RWPE2 (cell line): ENCODE data around the gene PLEKHA5.

ENCODE experiments used
- ATAC-seq: fragments of 200-7000 bp; cut with Tn5 transposase; 3 replicates; pipeline ENCODE4 v1.9.1; 2021; ENCODE audit warnings: low read depth
- DNase-seq: peaks from one replicate; pipeline ENCODE4 v3.0.0-alpha.2; 2020; ENCODE audit warnings: low spot score
- H3K27ac ChIP-seq: fragments of 450-650 bp; 2 replicates; pipeline ENCODE4 v1.5.1; 2017; ENCODE audit warnings: mild to moderate bottlenecking; ENCODE audit not compliant: poor library complexity, severe bottlenecking
- H3K27me3 ChIP-seq: fragments of 250-450 bp; sonication (Bioruptor Pico); 2 replicates; pipeline ENCODE4 v1.5.1; 2021; ENCODE audit warnings: mild to moderate bottlenecking, moderate library complexity; ENCODE audit not compliant: insufficient read depth, poor library complexity, severe bottlenecking
- H3K36me3 ChIP-seq: fragments of 250-450 bp; sonication (Bioruptor Pico); 2 replicates; pipeline ENCODE4 v1.5.1; 2020; ENCODE audit warnings: low read depth, mild to moderate bottlenecking, moderate library complexity
- H3K4me1 ChIP-seq: fragments of 250-450 bp; sonication (Bioruptor Pico); 2 replicates; pipeline ENCODE4 v1.5.1; 2021; ENCODE audit warnings: mild to moderate bottlenecking, moderate library complexity; ENCODE audit not compliant: insufficient read depth, poor library complexity, severe bottlenecking
- H3K4me3 ChIP-seq: fragments of 250-450 bp; sonication (Bioruptor Pico); 2 replicates; pipeline ENCODE4 v1.5.1; 2021; ENCODE audit warnings: mild to moderate bottlenecking, moderate library complexity; ENCODE audit not compliant: severe bottlenecking
- H3K9me3 ChIP-seq: fragments of 250-450 bp; sonication (Bioruptor Pico); 2 replicates; pipeline ENCODE4 v1.5.1; 2021; ENCODE audit warnings: mild to moderate bottlenecking, moderate library complexity; ENCODE audit not compliant: severe bottlenecking
- TF ChIP-seq, protein P1 (sequence below): fragments of 450-650 bp; IDR thresholded peaks from one replicate; pipeline ENCODE4 v1.5.1; 2017; ENCODE audit warnings: mild to moderate bottlenecking, moderate library complexity; ENCODE audit not compliant: poor library complexity, severe bottlenecking

Gene PLEKHA5

DNA sequence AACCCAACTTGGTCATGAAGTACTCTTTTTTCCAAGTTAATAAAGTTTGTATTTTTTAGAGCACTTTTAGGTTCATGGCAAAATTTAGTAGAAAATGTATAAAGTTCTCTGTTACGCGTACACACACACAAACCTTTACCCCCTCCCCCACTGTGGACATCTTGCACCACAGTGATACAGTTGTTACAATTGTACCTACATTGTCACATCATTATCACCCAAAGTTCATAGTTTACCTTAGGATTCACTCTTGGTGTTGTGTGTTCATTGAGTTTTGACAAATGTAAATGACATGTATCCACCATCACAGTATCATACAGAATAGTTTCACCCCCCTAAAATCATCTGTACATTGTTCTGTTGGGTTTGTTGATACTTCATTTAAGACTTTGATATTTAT, 23.9 kb downstream of the PLEKHA5 start:
- no peak for DNase-seq
- no peaks in the 10 kb centered on the region for H3K4me1 ChIP-seq

DNA sequence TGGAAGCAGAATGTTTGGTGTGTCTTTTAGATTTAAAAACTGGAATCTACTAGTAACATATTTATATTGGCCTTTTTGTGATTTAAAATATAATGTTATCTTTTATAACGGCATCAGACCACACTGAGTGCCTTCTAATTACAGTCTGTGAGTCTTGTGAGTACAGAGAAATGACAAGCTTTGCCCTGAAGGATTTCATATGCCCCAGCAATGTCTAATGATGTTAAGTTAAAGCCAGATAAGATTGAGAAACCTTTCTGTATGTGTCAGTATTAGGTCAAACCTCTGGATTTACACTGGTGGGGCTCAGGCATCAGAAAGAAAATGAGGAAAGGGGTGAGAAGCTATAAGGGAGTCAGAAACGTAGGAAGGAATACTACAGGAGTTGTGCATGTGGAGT, 25.2 kb downstream of the PLEKHA5 start:
- H3K27me3 ChIP-seq: no peaks in the 10 kb centered on the region
- no peak overlapping the region for H3K27ac ChIP-seq
- H3K4me3 ChIP-seq: no peak overlapping the region
- TF ChIP-seq, protein P1, sequence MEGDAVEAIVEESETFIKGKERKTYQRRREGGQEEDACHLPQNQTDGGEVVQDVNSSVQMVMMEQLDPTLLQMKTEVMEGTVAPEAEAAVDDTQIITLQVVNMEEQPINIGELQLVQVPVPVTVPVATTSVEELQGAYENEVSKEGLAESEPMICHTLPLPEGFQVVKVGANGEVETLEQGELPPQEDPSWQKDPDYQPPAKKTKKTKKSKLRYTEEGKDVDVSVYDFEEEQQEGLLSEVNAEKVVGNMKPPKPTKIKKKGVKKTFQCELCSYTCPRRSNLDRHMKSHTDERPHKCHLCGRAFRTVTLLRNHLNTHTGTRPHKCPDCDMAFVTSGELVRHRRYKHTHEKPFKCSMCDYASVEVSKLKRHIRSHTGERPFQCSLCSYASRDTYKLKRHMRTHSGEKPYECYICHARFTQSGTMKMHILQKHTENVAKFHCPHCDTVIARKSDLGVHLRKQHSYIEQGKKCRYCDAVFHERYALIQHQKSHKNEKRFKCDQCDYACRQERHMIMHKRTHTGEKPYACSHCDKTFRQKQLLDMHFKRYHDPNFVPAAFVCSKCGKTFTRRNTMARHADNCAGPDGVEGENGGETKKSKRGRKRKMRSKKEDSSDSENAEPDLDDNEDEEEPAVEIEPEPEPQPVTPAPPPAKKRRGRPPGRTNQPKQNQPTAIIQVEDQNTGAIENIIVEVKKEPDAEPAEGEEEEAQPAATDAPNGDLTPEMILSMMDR: no peak
- DNase-seq: no peak
- ATAC-seq: no peak
- H3K4me1 ChIP-seq: no peaks in the 10 kb centered on the region
- H3K36me3 ChIP-seq: no peaks in the 10 kb centered on the region
- H3K9me3 ChIP-seq: no peaks in the 10 kb centered on the region

More for the DNA sequence above, 23.9 kb downstream of the PLEKHA5 start:
- H3K9me3 ChIP-seq: no peaks in the 10 kb centered on the region
- H3K27me3 ChIP-seq: no peaks in the 10 kb centered on the region
- H3K36me3 ChIP-seq: no peaks in the 10 kb centered on the region
- TF ChIP-seq, protein P1: no peak
- no peak for ATAC-seq
- no peak overlapping the region for H3K4me3 ChIP-seq
- H3K27ac ChIP-seq: no peak overlapping the region

DNA sequence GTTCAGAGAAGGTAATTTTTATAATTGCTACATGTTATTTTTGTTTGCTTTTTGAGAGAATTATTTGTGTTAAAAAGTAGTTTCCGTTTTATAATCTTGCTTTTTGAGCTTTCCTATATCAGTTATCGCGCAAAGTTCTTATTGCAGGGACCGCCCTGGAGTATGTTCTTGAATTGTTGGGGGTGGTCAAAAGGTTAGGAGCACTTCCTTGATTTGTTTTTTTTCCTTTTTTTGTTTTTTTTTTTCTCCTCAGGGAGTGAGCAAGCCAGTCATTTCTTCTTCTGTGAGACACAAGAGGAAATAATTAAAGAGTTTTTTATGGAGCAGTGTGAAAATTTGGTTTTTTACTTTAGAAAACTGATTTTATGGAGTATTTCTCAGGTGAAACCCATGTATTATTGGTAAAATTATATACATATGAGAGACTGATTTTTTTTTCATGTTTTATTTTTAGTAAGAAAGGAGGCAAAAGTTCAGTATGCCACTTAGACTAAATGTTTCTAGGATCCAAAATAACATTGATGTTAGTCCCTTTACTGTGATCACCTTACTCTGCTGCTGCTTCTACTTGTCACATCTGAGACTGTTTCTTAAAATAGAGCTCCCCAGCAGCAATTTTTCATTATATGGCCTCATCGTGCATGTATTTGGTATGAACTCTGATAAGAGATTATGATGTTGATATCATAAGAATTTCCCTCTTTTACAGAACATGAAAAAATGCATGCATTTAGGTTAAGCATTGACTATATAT, 26.6 kb downstream of the PLEKHA5 start:
- no peak for ATAC-seq
- Histone ChIP-seq H3K36me3 (no peaks in the 10 kb centered on the region), H3K27me3 (no peaks in the 10 kb centered on the region), H3K9me3 (no peaks in the 10 kb centered on the region), H3K4me3 (no peak overlapping the region), H3K4me1 (no peaks in the 10 kb centered on the region), H3K27ac (no peak overlapping the region)
- no peak for DNase-seq
- TF ChIP-seq, protein P1: no peak

DNA sequence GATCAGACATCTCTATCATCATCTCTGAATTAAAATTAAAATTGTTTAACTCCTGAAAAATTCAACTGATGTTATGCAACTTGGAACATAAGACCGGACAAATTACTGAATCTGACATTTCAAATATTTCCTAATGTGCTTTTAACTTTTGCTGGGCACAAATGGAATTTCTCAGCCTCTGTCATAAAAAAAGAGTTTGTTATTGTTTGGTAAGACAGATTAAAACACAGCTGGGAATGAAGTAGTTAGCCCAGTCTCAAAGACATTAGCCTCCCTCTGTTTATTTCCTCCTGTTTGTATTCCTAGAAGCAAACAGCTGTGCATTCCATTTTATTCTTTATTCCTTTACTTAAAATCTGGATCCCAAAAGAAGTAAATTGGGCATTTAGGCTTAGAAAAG, 29.4 kb downstream of the PLEKHA5 start:
- TF ChIP-seq, protein P1: no peak
- ATAC-seq: no peak
- Histone ChIP-seq H3K36me3 (no peaks in the 10 kb centered on the region), H3K9me3 (no peaks in the 10 kb centered on the region), H3K4me1 (no peaks in the 10 kb centered on the region), H3K4me3 (no peak overlapping the region), H3K27ac (no peak overlapping the region), H3K27me3 (no peaks in the 10 kb centered on the region)
- DNase-seq: no peak

DNA sequence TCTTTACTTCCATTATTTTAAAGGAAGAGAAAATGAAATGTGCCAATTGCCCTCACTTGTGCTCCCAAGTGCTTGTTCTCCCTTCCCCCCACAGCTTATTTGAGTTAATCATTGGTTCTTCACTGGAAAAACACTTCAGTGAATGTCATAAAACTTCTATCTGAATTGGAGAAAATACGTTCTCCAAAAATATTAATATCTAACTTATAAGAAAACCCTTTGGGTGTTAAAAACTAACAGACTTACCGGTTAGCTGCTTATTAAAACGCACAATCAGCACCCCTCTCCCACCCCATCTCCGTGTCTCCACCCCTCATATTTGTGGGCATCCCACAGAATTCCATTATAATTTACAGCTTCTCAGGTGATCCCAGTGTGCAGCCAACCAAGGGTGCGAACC, 31.7 kb downstream of the PLEKHA5 start:
- H3K4me3 ChIP-seq: no peak overlapping the region
- TF ChIP-seq, protein P1: no peak
- no peaks in the 10 kb centered on the region for H3K4me1 ChIP-seq

More for the DNA sequence above, 31.7 kb downstream of the PLEKHA5 start:
- ATAC-seq (no peak), DNase-seq (no peak)
- H3K36me3 ChIP-seq: no peaks in the 10 kb centered on the region
- H3K9me3 ChIP-seq: no peaks in the 10 kb centered on the region
- no peaks in the 10 kb centered on the region for H3K27me3 ChIP-seq
- no peak overlapping the region for H3K27ac ChIP-seq
